Lung (tissue), 12 donors: ENCODE data around the gene RNF220. TPM values are rescaled to one million over a fixed set of nuclear protein-coding genes. Genes with fewer than 3 reads are reported as not detected.

Experiments used
- ATAC-seq: fragments of 200-7000 bp; cut with Tn5 transposase; one replicate; pipeline ENCODE4 v1.9.1; 2020; ENCODE audit warnings: moderate number of reproducible peaks; ENCODE audit not compliant: insufficient read depth, low FRiP score
- DNase-seq, 3 donors: peaks; one replicate each; pipeline ENCODE4 v3.0.0-alpha.2; 2013 to 2017
- H3K27ac ChIP-seq, 2 donors: one replicate each; pipeline ENCODE4 v1.5.1; 2013; ENCODE audit warnings: mild to moderate bottlenecking in 2 of 2, moderate library complexity in 2 of 2, control low read depth in 1 of 2, inconsistent platforms in 1 of 2, low read depth in 1 of 2, low read length in 1 of 2
- H3K27me3 ChIP-seq, 3 donors: one replicate each; pipeline ENCODE4 v1.5.1; 2013; ENCODE audit warnings: low read length in 2 of 3; ENCODE audit not compliant: control insufficient read depth in 3 of 3, insufficient read depth in 3 of 3
- H3K36me3 ChIP-seq, 4 donors: one replicate each; pipeline ENCODE4 v1.5.1; 2013; ENCODE audit warnings: low read length in 4 of 4, mild to moderate bottlenecking in 1 of 4, moderate library complexity in 1 of 4; ENCODE audit not compliant: control insufficient read depth in 4 of 4, insufficient read depth in 4 of 4
- H3K4me1 ChIP-seq, 5 donors: one replicate each; pipeline ENCODE4 v1.5.1; 2013; ENCODE audit warnings: low read length in 5 of 5, mild to moderate bottlenecking in 2 of 5, moderate library complexity in 1 of 5; ENCODE audit not compliant: control insufficient read depth in 5 of 5, insufficient read depth in 5 of 5
- H3K4me3 ChIP-seq: one replicate; pipeline ENCODE4 v1.5.1; 2013; ENCODE audit warnings: mild to moderate bottlenecking, control low read depth, moderate library complexity
- H3K9ac ChIP-seq, 2 donors: one replicate each; pipeline ENCODE4 v1.5.1; 2013; ENCODE audit warnings: low read length in 2 of 2, control low read depth in 1 of 2; ENCODE audit not compliant: insufficient read depth in 1 of 2
- H3K9me3 ChIP-seq, 4 donors: one replicate each; pipeline ENCODE4 v1.5.1; 2013; ENCODE audit warnings: low read length in 3 of 4, mild to moderate bottlenecking in 1 of 4, moderate library complexity in 1 of 4; ENCODE audit not compliant: control insufficient read depth in 4 of 4, insufficient read depth in 3 of 4
- WGBS, 2 donors: extraction: QIAGEN DNeasy Blood & Tissue Kit; methylation state at CpG; one replicate each; pipeline ENCODE4 v1.1.7; 2013; 5-methylcytosine and 5-hydroxymethylcytosine counted together
- polyA plus RNA-seq, 2 donors: library from polyadenylated mRNA; stranded (reverse); fragments of 200-250 nt; gene quantifications; one replicate each; pipeline ENCODE4 v1.2.1, GENCODE V29; 2013
- total RNA-seq, 2 donors: library from RNA; depleted of rRNA in 1 of 2; stranded (reverse); fragments of >200 nt in 1 of 2; gene quantifications; one replicate each; pipeline ENCODE4 v1.2.1, GENCODE V29; 2014 to 2021
- TF ChIP-seq, protein P1 (sequence below): IDR thresholded peaks from 2 replicates; pipeline ENCODE4 v1.5.1; 2012; ENCODE audit warnings: mild to moderate bottlenecking; ENCODE audit errors: control extremely low read depth, extremely low read depth
- donor health status: control.
- donor health status: control.
- donor health status: Bipolar disorder and iron deficiency.
- donor health status: healthy.
- donor health status: DM: yes; HTN: yes; CAD: no.

Gene RNF220
- total and polyA plus RNA-seq, 4 donors: 44.9 to 75.8 (median 69.5) TPM

DNA sequence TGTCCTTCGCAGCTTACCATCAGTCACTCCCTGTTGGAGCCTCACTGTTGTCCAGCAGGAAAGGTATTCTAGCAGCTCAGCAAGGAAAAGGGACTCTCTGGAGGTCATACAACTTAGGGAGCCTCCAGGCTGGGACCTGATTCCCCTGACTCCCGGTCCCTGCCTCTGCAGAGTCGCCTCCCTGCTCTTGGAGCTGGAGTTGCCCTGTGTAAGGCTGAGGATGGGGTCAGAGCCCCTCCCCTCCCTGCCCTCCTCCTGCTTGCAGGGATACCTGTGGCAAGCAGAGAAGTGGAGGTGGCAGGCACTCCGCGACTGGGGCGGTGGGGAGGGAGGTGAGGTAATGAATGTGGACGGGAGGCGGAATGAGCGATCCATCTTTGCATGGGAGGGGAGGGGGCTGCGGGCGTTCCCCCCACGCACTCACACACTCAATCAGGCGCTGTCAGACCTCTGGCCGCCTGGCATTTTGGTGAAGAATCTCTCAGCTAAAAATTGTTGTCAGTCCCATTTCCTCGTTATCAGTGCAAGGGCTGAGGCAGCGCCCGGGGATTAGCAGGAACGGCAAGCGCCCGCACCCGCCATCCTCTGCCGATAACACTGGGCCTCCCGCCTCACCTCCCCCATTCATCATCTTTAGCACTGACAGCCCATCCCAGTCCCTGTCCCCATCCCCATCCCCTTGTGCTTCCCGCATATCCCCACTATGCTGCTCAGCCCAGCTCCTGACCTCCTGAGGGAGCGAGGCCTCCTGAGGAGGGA is 204.9 kb downstream of the RNF220 start:
- Histone ChIP-seq H3K27ac (no peak overlapping the region), H3K9me3 (no peaks in the 10 kb centered on the region), H3K4me1 (no peaks in the 10 kb centered on the region), H3K27me3 (peaks cover 0 to 12% (median 2%) of the 10 kb centered on the region in 3 donors), H3K9ac (no peak overlapping the region), H3K4me3 (no peak overlapping the region), H3K36me3 (no peaks in the 10 kb centered on the region)
- WGBS, 2 donors: 85 to 87% methylated on average over 25 of the region's 25 CpGs
- TF ChIP-seq, protein P1, sequence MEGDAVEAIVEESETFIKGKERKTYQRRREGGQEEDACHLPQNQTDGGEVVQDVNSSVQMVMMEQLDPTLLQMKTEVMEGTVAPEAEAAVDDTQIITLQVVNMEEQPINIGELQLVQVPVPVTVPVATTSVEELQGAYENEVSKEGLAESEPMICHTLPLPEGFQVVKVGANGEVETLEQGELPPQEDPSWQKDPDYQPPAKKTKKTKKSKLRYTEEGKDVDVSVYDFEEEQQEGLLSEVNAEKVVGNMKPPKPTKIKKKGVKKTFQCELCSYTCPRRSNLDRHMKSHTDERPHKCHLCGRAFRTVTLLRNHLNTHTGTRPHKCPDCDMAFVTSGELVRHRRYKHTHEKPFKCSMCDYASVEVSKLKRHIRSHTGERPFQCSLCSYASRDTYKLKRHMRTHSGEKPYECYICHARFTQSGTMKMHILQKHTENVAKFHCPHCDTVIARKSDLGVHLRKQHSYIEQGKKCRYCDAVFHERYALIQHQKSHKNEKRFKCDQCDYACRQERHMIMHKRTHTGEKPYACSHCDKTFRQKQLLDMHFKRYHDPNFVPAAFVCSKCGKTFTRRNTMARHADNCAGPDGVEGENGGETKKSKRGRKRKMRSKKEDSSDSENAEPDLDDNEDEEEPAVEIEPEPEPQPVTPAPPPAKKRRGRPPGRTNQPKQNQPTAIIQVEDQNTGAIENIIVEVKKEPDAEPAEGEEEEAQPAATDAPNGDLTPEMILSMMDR: no peak
- DNase-seq: no peak
- no peak for ATAC-seq

DNA sequence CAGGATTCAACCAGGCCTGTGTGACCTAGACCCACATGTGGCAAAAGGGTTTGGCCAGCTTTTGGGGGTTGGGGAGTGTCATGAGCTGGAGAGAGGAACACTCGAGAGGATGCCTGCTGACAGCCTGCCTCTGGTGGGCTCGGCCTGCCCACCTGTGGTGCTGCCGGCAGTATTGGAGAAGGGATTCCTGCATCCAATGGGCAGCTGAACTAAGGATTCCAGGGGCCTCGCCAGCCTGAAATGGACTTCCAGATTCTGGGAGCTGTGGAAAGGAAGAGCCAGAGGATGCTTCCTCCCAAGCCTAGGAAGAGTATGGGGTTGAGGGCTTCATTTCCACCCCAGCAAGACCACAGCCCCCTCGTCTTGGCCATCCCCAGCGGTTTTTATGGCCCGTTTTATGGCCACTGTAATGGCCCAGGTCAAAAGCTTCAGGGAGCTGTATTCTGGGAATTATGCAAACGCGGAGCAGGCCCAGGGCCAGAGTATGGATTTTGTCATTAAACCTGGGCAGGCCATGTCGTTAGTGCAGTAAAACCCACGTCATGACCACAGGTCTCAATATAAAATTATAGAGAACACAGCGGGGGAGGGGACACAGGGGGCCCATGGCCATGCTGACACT is 205.6 kb downstream of the RNF220 start:
- TF ChIP-seq, protein P1: no peak
- Histone ChIP-seq H3K4me1 (no peaks in the 10 kb centered on the region), H3K9ac (no peak overlapping the region), H3K27me3 (peaks cover 0 to 15% (median 2%) of the 10 kb centered on the region in 3 donors), H3K4me3 (no peak overlapping the region), H3K27ac (no peak overlapping the region), H3K9me3 (no peaks in the 10 kb centered on the region), H3K36me3 (no peaks in the 10 kb centered on the region)
- DNase-seq (no peak), ATAC-seq (no peak)
- WGBS, 2 donors: 73 to 81% methylated on average over 12 of the region's 12 CpGs

DNA sequence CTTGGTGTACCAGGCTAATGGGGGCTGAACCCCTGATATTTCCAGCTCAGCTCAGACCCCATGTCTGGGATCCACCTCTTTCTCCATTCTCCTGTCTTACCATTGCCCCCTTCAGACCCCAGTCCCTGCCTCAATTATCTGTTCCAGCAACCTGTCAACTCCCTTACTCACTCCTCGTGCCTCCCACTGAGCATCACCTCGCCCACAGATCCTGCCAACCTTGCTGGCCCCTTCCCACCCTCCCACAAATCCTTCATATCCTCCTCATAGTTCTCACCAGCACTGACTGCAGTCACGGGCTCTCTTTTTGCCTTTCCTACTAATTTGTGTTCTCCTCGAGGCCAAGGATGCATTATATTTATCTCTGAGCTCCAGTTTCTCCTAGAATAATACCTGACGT is 206.4 kb downstream of the RNF220 start:
- no peak overlapping the region for H3K9ac ChIP-seq
- no peak for ATAC-seq
- DNase-seq: no peak
- H3K9me3 ChIP-seq: no peaks in the 10 kb centered on the region
- no peaks in the 10 kb centered on the region for H3K36me3 ChIP-seq
- no peaks in the 10 kb centered on the region for H3K4me1 ChIP-seq
- TF ChIP-seq, protein P1: no peak
- H3K27me3 ChIP-seq: peaks cover 0 to 20% (median 9%) of the 10 kb centered on the region in 3 donors
- H3K27ac ChIP-seq: no peak overlapping the region
- WGBS, 2 donors: 78 to 85% methylated on average over 5 of the region's 5 CpGs
- H3K4me3 ChIP-seq: no peak overlapping the region
